Suprapubic skin (tissue), 4 donors: ENCODE data around the gene MTERF2. TPM values are rescaled to one million over a fixed set of nuclear protein-coding genes. Genes with fewer than 3 reads are reported as not detected.
"Not testable (repeated sequence)": the region's sequence is repeated elsewhere in the genome, so short reads cannot be mapped to it uniquely, and the experiment has no call there.

Experiments
- DNase-seq, 2 donors: peaks; one replicate each; pipeline ENCODE4 v3.0.0-alpha.2; 2019; ENCODE audit warnings: low spot score in 2 of 2
- H3K27ac ChIP-seq: fragments of 200-600 bp; sonication (generic); one replicate; pipeline ENCODE4 v1.5.1; 2019
- H3K27me3 ChIP-seq: fragments of 200-600 bp; sonication (generic); one replicate; pipeline ENCODE4 v1.5.1; 2019
- H3K36me3 ChIP-seq: fragments of 200-600 bp; sonication (generic); one replicate; pipeline ENCODE4 v1.5.1; 2019
- H3K4me1 ChIP-seq: fragments of 200-600 bp; sonication (generic); one replicate; pipeline ENCODE4 v1.5.1; 2019
- H3K4me3 ChIP-seq: fragments of 200-600 bp; sonication (generic); one replicate; pipeline ENCODE4 v1.5.1; 2019; ENCODE audit warnings: mild to moderate bottlenecking
- H3K9me3 ChIP-seq: fragments of 200-600 bp; sonication (generic); one replicate; pipeline ENCODE4 v1.5.1; 2019
- EP300 ChIP-seq: sonication (generic); formaldehyde crosslinking; IDR thresholded peaks from one replicate; pipeline ENCODE4 v1.6.1; 2017; ENCODE audit warnings: antibody characterized with exemption
- POLR2A ChIP-seq, 2 donors: fragments of 450-650 bp; IDR thresholded peaks; one replicate each; pipeline ENCODE4 v1.6.1; 2017; ENCODE audit warnings: antibody characterized with exemption in 2 of 2, mild to moderate bottlenecking in 2 of 2, moderate library complexity in 2 of 2
- POLR2AphosphoS5 ChIP-seq, 3 donors: sonication (generic); formaldehyde crosslinking; IDR thresholded peaks; one replicate each; pipeline ENCODE4 v1.6.1; 2017; ENCODE audit warnings: antibody characterized with exemption in 3 of 3
- WGBS: methylation state at CpG from one replicate; pipeline ENCODE4 v1.1.5; 2018; 5-methylcytosine and 5-hydroxymethylcytosine counted together
- total RNA-seq, 4 donors: library from RNA; depleted of rRNA; stranded (reverse); fragments of >200 nt; gene quantifications; one replicate each; pipeline ENCODE4 v1.1.0, GENCODE V29; 2016
- TF ChIP-seq, protein P1 (sequence below), 2 donors: fragments of 200-600 bp in 1 of 2; fragments of 450-650 bp in 1 of 2; sonication (generic) in 1 of 2; IDR thresholded peaks; one replicate each; pipeline ENCODE4 v1.5.1; 2016 to 2019; ENCODE audit warnings: antibody characterized with exemption in 2 of 2, mild to moderate bottlenecking in 1 of 2, moderate library complexity in 1 of 2

MTERF2 gene
- total RNA-seq, 4 donors from 2014 or later: 9.4 to 20.7 (median 16.3) TPM

DNA sequence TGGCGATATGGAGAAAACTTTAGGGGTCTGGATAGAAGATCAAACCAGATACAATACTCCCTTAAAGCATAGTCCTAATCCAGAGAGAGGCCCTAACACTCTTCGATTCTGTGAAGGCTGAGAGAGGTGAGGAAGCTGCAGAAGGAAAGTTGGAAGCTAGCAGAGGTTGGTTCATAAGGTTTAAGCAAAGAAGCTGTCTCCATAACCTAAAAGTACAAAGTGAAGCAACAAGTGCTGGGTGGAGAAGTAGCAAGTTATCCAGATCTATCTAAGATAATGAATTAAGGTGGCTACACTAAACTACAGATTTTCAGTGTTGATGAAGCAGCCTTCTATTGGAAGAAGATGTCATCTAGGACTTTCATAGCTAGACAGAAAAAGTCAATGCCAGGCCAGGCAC lies 24.6 kb upstream of the MTERF2 start:
- Histone ChIP-seq H3K4me3 (no peak overlapping the region), H3K9me3 (no peaks in the 10 kb centered on the region), H3K27me3 (no peaks in the 10 kb centered on the region), H3K27ac (no peak overlapping the region), H3K4me1 (no peaks in the 10 kb centered on the region), H3K36me3 (no peaks in the 10 kb centered on the region)
- TF ChIP-seq, protein P1, sequence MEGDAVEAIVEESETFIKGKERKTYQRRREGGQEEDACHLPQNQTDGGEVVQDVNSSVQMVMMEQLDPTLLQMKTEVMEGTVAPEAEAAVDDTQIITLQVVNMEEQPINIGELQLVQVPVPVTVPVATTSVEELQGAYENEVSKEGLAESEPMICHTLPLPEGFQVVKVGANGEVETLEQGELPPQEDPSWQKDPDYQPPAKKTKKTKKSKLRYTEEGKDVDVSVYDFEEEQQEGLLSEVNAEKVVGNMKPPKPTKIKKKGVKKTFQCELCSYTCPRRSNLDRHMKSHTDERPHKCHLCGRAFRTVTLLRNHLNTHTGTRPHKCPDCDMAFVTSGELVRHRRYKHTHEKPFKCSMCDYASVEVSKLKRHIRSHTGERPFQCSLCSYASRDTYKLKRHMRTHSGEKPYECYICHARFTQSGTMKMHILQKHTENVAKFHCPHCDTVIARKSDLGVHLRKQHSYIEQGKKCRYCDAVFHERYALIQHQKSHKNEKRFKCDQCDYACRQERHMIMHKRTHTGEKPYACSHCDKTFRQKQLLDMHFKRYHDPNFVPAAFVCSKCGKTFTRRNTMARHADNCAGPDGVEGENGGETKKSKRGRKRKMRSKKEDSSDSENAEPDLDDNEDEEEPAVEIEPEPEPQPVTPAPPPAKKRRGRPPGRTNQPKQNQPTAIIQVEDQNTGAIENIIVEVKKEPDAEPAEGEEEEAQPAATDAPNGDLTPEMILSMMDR (IDR thresholded peaks at IDR 0.05): no peak
- TF ChIP-seq EP300: no peak
- TF ChIP-seq POLR2A (IDR thresholded peaks at IDR 0.05): no peak
- no peak for TF ChIP-seq POLR2AphosphoS5 (IDR thresholded peaks at IDR 0.05)
- 94% methylated on average over 2 of the region's 2 CpGs for WGBS
- no peak for DNase-seq

DNA sequence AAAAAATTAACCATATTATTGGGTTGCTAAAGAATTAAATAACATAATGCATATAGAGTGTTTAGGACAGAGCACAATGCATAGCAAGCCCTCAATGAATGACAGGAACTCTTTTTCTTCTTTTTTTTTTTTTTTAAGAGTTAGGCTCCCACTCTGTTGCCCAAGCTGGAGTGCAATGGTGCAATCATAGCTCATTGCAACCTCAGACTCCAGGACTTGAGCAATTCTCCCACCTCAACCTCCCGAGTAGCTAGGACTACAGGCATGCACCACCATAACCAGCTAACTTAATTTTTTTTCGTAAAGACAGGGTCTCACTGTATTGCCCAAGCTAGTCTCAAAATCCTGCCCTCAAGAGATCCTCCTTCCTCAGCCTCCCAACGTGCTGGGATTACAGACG lies 20.5 kb upstream of the MTERF2 start:
- Histone ChIP-seq H3K27ac (no peak overlapping the region), H3K4me3 (no peak overlapping the region), H3K9me3 (no peaks in the 10 kb centered on the region), H3K36me3 (no peaks in the 10 kb centered on the region), H3K4me1 (no peaks in the 10 kb centered on the region), H3K27me3 (no peaks in the 10 kb centered on the region)
- TF ChIP-seq POLR2AphosphoS5 (IDR thresholded peaks at IDR 0.05) (no peak), POLR2A (IDR thresholded peaks at IDR 0.05) (no peak), EP300 (no peak)
- TF ChIP-seq, protein P1 (IDR thresholded peaks at IDR 0.05): no peak
- 96% methylated on average over 4 of the region's 4 CpGs for WGBS
- no peak for DNase-seq

DNA sequence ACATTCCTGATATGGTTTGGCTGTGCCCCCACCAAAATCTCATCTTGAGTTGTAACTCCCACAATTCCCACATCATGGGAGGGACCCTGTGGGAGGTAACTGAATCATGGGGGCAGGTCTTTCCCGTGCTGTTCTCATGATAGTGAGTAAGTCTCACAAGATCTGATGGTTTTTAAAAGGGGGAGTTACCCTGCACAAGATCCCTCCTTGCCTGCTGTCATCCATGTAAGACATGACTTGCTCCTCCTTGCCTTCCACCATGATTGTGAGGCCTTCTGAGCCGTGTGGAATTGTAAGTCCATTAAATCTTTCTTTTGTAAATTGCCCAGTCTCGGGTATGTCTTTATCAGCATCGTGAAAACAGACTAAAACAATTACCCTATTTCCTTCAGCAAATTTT lies 15.7 kb upstream of the MTERF2 start:
- peaks cover 15% of the 10 kb centered on the region for H3K36me3 ChIP-seq
- H3K9me3 ChIP-seq, DNase-seq, H3K4me3 ChIP-seq, H3K27ac ChIP-seq, H3K4me1 ChIP-seq, H3K27me3 ChIP-seq: not testable (repeated sequence)
- 86% methylated on average over 4 of the region's 4 CpGs for WGBS

DNA sequence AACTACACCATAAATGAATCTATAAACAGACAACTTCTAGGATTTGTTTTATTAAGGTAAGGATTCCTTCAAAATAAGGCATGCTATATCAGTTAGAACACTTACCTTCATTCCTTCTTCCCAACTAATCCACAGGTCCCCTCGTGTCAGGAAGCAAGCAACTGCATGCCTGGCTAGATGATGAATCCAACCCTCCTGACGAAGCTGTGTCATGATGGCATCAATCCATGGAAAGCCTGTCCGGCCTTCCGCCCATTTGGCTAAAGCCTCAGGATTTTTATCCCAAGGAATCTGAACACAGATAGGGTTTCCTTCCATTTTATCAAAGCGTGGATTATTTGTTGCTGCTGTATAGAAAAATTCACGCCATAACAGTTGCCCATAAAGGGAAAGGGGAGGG lies 12.5 kb upstream of the MTERF2 start:
- no peak for DNase-seq
- H3K36me3 ChIP-seq: peaks cover 19% of the 10 kb centered on the region
- H3K9me3 ChIP-seq: no peaks in the 10 kb centered on the region
- H3K4me1 ChIP-seq: no peaks in the 10 kb centered on the region
- 68% methylated on average over 6 of the region's 6 CpGs for WGBS
- H3K27me3 ChIP-seq: no peaks in the 10 kb centered on the region
- H3K27ac ChIP-seq: no peak overlapping the region
- no peak overlapping the region for H3K4me3 ChIP-seq
- TF ChIP-seq, protein P1 (IDR thresholded peaks at IDR 0.05): no peak
- no peak for TF ChIP-seq POLR2A (IDR thresholded peaks at IDR 0.05)
- no peak for TF ChIP-seq EP300

DNA sequence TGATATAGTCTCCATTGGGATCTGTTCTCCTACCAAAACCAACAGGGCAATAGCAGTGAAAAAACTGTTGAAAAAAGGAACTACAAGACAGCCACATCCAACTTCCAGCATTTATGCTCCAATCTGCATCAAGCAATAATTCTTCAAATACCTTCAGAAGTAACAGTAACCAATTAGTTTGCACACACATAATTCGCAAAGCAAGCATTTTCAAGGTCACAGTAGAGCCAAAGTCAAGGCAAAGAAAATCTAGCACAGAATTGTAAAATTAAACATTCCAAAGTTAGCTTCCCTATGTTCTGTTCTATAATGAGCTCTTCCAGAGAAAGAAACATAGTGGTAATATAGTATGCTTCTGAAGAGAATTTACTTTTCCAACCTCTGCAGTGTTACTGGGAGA lies 11.0 kb upstream of the MTERF2 start:
- WGBS: 100% methylated on average over 1 of the region's 1 CpG
- H3K27me3 ChIP-seq: no peaks in the 10 kb centered on the region
- no peaks in the 10 kb centered on the region for H3K9me3 ChIP-seq
- no peak overlapping the region for H3K4me3 ChIP-seq
- peaks cover 19% of the 10 kb centered on the region for H3K36me3 ChIP-seq
- DNase-seq: no peak
- H3K27ac ChIP-seq: no peak overlapping the region
- TF ChIP-seq POLR2A (IDR thresholded peaks at IDR 0.05) (no peak), POLR2AphosphoS5 (IDR thresholded peaks at IDR 0.05) (no peak), EP300 (no peak)
- TF ChIP-seq, protein P1 (IDR thresholded peaks at IDR 0.05): no peak
- H3K4me1 ChIP-seq: no peaks in the 10 kb centered on the region

DNA sequence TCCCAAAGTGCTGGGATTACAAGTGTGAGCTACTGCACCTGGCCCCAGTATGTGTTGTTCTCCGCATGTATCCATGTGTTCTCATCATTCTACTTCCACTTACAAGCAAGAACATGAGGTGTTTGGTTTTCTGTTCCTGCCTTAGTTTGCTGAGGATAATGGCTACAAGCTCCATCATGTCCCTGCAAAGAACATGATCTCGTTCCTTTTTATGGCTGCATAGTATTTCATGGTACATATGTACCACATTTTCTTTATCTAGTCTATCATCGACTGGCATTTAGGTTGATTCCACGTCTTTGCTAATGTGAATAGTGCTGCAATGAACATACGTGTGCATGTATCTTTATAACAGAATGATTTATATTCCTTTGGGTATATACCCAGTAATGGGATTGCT lies 9.2 kb upstream of the MTERF2 start:
- DNase-seq, H3K27me3 ChIP-seq, H3K27ac ChIP-seq, H3K9me3 ChIP-seq, H3K4me1 ChIP-seq, H3K4me3 ChIP-seq: not testable (repeated sequence)
- H3K36me3 ChIP-seq: peaks cover 17% of the 10 kb centered on the region
- 97% methylated on average over 5 of the region's 5 CpGs for WGBS
